Stimulated activated CD4-positive, alpha-beta T cell treated with anti-CD3 and anti-CD28 coated beads, Interleukin-4, amount 100 ng/mL, for 48 hours (primary cell): Measurements from ENCODE around the gene ESAM.
"Not testable (repeated sequence)": the region's sequence is repeated elsewhere in the genome, so short reads cannot be mapped to it uniquely, and the experiment has no call there.

Experiments used
- DNase-seq, 2 donors: peaks; one replicate each; pipeline ENCODE4 v3.0.0-alpha.2; 2020; ENCODE audit warnings: low read depth in 2 of 2

The ESAM gene

DNA sequence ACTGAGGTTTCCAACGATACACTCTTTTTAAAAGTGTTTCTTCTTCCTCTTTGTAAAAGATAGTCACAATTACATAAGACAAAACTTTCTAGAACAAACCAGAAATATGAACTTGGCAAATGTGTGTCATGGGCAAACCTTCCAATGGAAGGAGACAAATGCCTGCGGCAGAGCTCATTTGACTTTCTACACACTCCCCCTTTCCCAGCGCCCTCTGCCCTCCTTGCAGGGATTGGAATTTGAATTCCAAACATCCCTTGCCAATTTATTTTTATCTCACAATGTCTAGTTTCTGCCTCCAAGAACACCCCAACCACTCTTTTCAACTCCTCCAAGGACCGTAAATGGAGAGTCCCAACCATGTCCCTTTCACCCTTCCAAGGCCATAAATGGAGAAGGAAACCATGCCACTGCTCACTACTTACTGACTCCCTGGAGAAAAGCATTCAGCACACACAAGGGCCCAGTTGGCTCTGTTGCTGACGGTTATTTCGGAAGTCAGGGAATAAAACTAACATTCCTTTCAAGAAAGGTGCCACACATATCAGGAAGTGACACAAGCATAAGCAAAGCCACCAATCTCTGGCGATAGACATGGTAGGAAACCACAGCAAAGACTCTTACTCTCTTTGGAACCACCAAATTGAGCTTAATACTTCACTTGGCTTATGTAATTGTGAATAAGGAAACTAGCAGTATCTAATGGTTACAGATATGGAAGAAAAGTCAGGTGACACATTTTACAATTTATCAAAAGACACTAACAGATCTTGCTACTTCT is 15.0 kb upstream of the ESAM start:
- no peak for DNase-seq

- not testable (repeated sequence) for DNase-seq
These were observed 8.9 kb upstream of the ESAM start for GRCh38 chr11:124770959-124771358.

GRCh38 chr11:124769806-124770774 is 8.0 kb upstream of the ESAM start:
- no peak for DNase-seq

- DNase-seq = no peak
These were observed 6.8 kb upstream of the ESAM start for GRCh38 chr11:124768914-124769313.

DNA sequence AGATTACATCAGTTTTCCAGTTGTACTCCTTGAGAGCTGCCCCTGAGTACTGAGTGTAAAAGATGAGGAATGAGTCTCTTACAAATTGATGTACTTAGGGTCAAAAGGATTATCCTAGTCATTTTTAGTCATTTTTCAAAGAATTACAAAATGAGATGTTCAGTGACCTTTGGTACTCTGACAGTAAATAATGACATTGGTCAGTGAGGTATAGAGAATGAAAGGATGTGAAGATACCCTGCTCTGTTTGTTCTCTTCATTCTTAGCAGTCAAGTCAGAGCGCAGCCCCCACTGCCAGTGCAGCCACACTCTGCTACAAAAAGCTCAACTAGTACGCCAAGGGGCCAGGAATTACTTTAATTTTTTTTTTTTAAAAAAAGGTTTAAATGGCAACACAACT is 4.1 kb upstream of the ESAM start:
- DNase-seq = no peak

DNA sequence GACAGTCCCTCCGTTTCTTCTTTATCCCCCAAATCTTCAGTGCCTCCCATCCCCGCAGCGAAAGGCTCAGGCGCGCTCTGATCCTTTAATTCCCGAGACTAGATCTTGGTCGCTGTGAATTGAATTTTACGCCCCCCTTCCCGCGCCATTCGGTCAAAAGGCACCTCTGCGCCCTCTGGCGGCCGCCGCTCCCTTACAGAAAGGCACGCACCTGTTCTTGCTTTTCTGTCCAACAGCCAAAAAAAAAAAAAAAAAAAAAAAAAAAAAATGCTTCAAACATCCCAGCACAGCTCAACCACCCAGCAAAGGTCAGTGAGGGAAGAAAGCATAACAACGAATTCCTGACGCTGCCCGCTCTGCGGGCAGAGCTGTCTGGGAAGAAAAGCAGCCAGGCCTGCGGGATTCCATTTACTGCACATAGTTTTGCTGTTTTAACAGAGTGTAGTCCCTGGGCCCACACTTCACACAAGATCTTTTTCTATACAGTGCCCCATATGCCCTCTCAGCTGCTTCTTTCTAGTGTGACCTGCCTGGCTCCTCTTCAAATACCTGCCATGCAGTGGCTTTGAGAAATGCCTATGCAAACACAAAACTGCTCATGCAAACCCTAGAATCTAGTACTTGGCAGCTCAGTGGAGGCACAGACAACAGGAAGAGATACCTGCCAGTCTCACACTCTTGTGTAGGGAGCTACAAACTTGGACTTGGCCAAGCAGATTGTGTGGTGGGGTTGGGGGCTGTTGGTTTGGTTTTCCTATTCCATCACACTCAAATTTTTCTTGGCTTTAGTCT is 1.3 kb upstream of the ESAM start:
- peak; percentile 79 to 84 for DNase-seq

GRCh38 chr11:124762624-124763155 is 600 bp upstream of the ESAM start:
- DNase-seq = peak in 1 of 2 donors; percentile 17

DNA sequence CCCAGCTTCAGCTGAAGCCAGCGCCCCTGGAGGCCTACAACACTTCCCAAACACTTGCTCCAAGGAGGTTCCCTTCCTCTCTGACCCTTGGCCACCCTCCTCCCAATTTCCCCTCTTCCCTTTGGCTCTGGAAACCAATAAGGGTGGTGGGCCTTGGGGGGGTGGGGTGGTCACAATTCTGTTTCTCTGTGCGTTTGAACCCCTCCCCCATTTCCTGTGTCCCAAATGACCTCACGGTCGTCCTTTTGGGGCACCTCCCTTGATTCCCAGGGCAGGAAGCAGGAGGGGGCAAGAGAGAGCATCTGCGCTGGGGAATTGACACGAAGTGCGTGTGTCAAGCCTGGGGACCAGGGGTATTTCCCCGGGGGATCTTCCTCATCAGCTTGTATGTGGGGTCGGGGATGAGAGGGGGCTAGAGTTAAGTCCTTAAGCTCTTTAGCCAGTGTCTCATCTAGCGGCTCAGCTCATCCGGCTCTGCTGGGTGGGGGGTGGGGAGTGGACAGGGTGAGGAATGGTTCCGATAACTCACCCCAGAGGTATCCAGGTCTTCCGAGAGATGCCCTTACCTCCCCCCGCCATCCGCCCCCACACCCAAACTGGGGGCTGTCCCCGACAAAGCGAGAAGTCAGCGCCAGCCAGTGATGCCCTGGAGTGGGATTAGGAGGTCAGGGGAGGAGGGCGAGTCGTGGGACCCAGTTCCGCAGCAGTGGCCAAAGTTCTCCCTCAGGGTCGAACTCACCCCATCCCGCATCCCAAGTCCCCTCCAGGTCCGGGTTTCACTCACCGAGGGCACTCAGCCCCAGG is 587 bp downstream of the ESAM start:
- no peak for DNase-seq

GRCh38 chr11:124760806-124761205 is 1.3 kb downstream of the ESAM start:
- DNase-seq = no peak

DNA sequence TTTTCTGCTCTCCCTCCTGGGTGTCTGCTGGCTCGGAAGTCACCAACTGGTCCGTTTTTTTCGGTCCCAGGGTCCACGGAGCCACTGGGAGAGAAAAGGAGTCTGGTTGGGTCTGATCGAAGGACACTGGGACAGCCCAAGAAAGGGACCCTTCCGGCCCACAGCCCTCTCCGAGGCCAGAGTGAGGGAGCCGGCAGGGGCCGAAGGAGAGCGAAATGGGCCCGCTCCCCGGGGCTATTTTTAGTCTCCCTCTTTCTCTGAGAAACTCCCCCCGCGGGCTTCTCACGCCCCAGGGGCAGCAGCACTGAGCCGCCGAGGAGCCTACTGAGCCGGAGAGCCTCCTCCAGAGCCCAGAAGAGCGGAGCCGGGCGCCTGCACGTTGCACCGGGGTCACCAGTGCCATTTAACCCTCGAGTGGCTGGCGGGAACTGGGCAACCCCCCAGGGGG is 1.9 kb downstream of the ESAM start:
- DNase-seq = no peak

DNA sequence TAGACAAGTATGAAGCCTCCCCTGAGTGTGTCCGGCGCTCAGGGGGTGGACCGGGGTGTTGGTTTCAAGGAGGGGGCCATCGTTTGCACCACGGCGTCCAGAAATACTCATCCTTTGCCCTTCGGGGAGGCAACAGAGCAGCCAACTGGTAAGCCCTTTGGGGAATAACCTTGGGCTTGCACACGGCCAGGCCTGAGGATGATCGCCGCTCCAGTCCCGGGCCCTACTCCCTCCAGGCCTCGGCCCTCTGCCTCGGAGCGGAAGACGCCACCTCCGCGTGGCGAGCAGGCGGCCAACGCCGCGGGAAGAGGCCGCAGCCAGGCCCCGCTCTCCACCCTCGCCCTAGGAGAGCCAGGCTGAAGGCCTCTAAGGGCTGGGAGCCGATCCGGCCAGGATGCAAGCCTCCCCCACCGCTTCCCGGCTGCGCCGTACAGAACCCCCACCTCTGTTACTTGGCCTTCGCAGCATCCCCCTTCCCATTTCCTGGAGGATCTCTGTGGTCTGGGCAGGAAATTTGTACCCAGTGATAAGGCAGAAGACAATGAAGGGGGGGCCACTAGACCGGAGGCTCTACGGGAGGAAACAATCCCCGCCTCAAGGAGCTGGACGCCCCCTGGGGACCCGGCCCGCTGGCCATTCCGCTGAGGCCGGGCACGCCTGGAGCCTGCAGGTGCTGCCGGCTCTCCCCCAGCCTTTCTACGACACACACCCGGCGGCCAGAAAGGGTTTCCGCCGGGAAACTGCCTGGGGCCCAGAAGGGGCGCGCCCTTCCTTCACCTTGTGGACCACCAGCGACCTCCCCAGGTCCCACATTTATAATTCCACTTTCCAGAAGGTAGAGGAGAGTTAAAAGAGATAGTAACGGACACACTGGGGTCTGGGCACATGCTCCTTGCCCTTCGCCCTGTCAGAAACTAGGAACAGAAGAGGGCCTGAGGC is 2.6 kb downstream of the ESAM start:
- no peak for DNase-seq

DNA sequence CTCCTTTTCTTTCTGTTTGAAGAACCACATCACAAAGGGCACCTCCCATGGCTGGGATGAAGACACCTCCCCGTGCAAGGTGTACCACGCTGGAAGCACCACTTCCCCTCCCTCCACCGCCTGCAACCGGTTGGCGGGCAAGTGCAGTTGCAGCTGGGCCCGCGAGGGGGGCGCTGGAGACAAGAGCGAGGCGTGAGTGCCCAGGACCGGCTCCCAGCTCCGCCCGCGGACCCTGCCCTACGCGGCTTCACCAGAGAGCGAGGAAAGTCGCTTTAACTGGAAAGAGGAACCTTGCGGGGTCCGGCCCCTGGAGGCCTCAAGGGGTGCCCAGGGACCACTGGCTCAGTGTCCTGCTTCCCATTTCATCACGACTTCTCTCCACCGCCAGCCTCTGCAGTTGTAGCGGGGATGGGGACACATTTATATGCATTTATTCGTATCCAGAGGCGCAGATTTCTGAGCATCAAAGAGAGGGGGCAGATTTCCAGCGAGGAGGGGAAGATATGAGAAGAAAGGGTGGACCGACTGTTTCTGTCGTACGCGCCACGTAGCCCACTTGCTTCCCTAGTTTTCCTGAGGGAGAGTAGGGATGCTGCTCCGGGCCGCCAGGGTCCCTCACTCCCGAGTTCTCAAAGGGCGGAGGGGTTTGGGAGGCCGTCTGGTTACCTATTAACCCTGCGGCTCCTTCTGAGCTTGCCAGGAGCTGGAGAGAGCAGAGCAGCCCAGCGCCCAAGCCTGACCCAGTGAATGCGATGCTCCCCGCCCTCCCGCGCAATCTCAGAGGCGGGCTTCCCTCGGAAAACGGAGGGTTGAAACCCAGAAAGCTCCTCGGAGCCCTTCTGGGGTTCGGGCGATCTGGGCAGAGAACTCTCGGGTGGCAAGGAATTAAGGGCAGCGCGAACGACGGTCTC is 3.5 kb downstream of the ESAM start:
- DNase-seq = peak; percentile 64 to 65

GRCh38 chr11:124757320-124757719 is 4.8 kb downstream of the ESAM start:
- no peak for DNase-seq

DNA sequence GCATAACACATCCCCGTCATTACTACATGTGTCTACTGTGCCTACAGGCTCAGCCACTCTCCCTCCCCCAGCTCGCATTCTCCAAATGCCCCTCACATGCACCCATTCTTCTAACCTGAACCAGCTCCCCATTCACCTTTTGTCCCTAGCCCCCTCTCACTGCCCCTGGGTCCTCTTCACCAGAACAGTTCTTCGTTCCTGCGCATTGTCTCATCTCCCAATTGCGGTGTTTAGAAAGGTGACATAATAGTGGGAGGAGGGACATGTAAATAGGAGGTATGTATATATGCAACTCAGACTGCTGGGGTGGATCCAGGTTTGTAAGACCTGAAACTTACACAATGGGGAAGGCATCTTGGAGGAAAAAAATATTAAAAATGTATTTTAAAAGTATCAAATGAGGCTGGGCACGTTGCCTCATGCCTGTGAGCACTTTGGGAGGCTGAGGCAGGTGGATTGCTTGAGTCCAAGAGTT is 5.3 kb downstream of the ESAM start:
- no peak for DNase-seq

DNA sequence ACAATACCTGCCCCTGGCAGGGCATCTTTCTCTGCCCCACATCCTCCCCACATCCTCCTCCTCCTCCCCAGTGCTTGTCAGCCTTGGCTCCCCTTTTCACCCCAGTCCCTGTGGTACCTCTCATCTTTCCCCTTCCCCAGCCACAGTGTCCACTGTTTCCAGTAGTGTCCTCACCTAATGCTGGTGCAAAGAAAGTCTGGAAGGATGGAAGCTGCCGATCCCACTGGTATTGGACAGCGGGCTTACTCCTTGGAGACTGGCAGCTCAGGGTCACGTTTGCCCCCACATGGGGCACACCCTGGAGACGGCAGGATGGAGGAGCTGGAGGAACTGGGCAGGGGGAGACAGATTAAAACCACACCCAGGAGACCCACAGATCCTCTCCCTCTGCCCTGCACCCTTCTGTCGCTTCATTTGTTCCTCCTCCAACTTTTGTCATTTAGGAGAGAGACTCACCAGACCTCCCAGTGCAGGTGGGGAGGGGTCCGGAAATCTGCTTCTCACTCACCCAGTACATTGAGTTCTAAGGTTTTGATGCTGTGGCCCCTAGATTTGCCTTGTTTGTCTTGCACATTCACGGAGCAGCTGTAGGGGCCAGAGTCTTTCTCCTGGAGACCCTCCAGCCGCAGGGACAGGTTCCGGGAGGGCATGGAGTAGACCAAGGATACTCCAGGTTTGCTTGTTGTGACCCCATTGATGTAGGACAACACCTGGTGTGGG is 5.9 kb downstream of the ESAM start:
- DNase-seq = no peak

GRCh38 chr11:124754710-124755109 is 7.4 kb downstream of the ESAM start:
- no peak for DNase-seq

DNA sequence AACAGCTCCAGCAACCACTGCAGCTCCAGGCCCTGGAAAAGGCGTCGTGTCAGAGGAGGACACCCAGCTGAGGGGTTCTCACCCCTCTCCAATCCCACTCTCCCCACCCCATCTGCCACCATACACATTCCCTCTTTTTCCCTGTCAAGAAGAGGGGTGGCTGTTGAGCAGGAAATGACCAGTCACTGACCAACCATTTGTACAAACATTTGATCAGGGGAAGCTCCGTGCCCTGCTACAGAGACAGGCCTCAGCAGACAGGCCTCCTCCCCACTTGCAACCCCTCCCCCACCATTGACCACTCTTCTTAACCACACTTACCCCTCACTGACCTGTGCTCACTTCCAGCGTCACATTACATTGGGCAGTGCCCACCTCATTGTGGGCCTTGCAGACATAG is 7.8 kb downstream of the ESAM start:
- DNase-seq = no peak

DNA sequence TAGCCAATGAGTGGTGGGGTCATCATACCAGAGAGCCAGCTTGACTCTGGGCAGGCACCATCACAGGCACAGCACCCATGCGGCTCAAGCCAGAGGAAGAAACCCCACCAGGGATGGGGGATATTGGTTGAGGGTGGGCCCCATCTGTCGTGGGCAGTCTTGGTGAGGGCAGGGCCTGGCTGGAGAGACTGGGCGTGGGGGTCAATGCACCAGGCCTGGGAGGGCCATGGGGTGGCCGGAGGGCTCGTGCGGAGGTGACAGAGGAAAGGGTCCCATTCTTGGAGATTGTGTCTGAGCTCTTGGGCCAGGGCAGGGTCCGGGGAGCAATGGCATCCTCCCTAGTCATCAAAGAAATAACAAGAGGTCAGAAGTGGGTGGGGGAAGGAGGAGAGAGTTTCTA is 8.5 kb downstream of the ESAM start:
- DNase-seq = no peak
